SK-N-SH (cell line): ENCODE results near the gene PCNX3. TPM values are rescaled to one million over a fixed set of nuclear protein-coding genes. Genes with fewer than 3 reads are reported as not detected.

Experiments
- CTCF ChIA-PET: fragments of 300-600, 350-600 bp; formaldehyde crosslinking; extraction: SDS; loops from one replicate; lab custom pipeline; 2021; lab: Yijun Ruan, JAX
- POLR2A ChIA-PET: fragments of 350-600 bp; sonication (Branson Sonifier 250); formaldehyde crosslinking; extraction: SDS; loops from one replicate; lab custom pipeline; 2020; ENCODE audit warnings: antibody characterized with exemption, inconsistent platforms; lab: Yijun Ruan, JAX
- DNase-seq: peaks from one replicate; pipeline ENCODE4 v3.0.0; 2012
- H2AFZ ChIP-seq: fragments of 200-600 bp; sonication (generic); 2 replicates; pipeline ENCODE4 v1.8.1; 2016; ENCODE audit warnings: antibody characterized with exemption, mild to moderate bottlenecking, low read depth
- H3F3A ChIP-seq: fragments of 200-600 bp; sonication (generic); replicated peaks from 2 replicates; pipeline ENCODE3; 2016; ENCODE audit warnings: antibody characterized with exemption, mild to moderate bottlenecking; ENCODE audit not compliant: insufficient read depth
- H3K27ac ChIP-seq, 2 experiments: fragments of 200-500 bp in 1 of 2; fragments of 200-600 bp in 1 of 2; sonication (Bioruptor generic) in 1 of 2; sonication (generic), shearing (Covaris generic) in 1 of 2; 2 replicates each; pipeline versions ENCODE4 v1.5.1 to v1.6.1; 2014 to 2016; ENCODE audit warnings: low read depth in 2 of 2, inconsistent platforms in 1 of 2, low read length in 1 of 2, mild to moderate bottlenecking in 1 of 2, mixed read lengths in 1 of 2
- H3K27me3 ChIP-seq: fragments of 200-600 bp; sonication (generic), shearing (Covaris generic); 2 replicates; pipeline ENCODE4 v1.6.1; 2016; ENCODE audit warnings: mixed run types; ENCODE audit not compliant: insufficient read depth
- H3K36me3 ChIP-seq, 2 experiments: fragments of 200-500 bp in 1 of 2; fragments of 200-600 bp in 1 of 2; sonication (Bioruptor generic) in 1 of 2; sonication (generic) in 1 of 2; replicated peaks in 1 of 2; 2 replicates each; pipeline versions ENCODE3 to v1.5.1; 2014 to 2016; ENCODE audit warnings: low read length in 1 of 2, mild to moderate bottlenecking in 1 of 2; ENCODE audit not compliant: insufficient read depth in 2 of 2, control insufficient read depth in 1 of 2
- H3K4me1 ChIP-seq, 2 experiments: fragments of 200-500 bp in 1 of 2; fragments of 200-600 bp in 1 of 2; sonication (Bioruptor generic) in 1 of 2; sonication (generic), shearing (Covaris generic) in 1 of 2; 2 replicates each; pipeline versions ENCODE4 v1.5.1 to v1.6.1; 2014 to 2016; ENCODE audit warnings: low read depth in 1 of 2, low read length in 1 of 2, mixed run types in 1 of 2; ENCODE audit not compliant: insufficient read depth in 2 of 2, control insufficient read depth in 1 of 2
- H3K4me2 ChIP-seq: fragments of 200-600 bp; sonication (generic), shearing (Covaris generic); 2 replicates; pipeline ENCODE4 v1.6.1; 2017; ENCODE audit warnings: mixed run types
- H3K4me3 ChIP-seq, 2 experiments: fragments of 200-500 bp in 1 of 2; fragments of 200-600 bp in 1 of 2; sonication (Bioruptor generic) in 1 of 2; sonication (generic), shearing (Covaris generic) in 1 of 2; 2 replicates each; pipeline versions ENCODE4 v1.5.1 to v1.8.1; 2014 to 2016; ENCODE audit warnings: low read depth in 2 of 2, inconsistent platforms in 1 of 2, low read length in 1 of 2, mild to moderate bottlenecking in 1 of 2, mixed read lengths in 1 of 2, moderate library complexity in 1 of 2
- H3K79me2 ChIP-seq: fragments of 200-600 bp; sonication (generic); 2 replicates; pipeline ENCODE4 v1.8.1; 2017; ENCODE audit warnings: mild to moderate bottlenecking; ENCODE audit not compliant: insufficient read depth
- H3K9ac ChIP-seq: fragments of 200-600 bp; sonication (generic); 2 replicates; pipeline ENCODE4 v1.6.1; 2017; ENCODE audit warnings: mixed run types
- H3K9me2 ChIP-seq: fragments of 200-600 bp; sonication (generic); 2 replicates; pipeline ENCODE4 v1.6.1; 2017; ENCODE audit warnings: mixed run types
- H3K9me3 ChIP-seq: fragments of 200-600 bp; sonication (generic); 2 replicates; pipeline ENCODE4 v1.6.1; 2017; ENCODE audit warnings: mixed run types, mild to moderate bottlenecking, moderate library complexity
- H4K20me1 ChIP-seq: fragments of 200-600 bp; sonication (generic); 2 replicates; pipeline ENCODE4 v1.6.1; 2017; ENCODE audit warnings: mild to moderate bottlenecking, mixed run types; ENCODE audit not compliant: insufficient read depth
- CHD2 ChIP-seq: fragments of 150-350 bp; IDR thresholded peaks from 2 replicates; pipeline ENCODE4 v1.6.1; 2018; ENCODE audit warnings: low read length; ENCODE audit not compliant: partially characterized antibody
- FOSL2 ChIP-seq: IDR thresholded peaks from 2 replicates; pipeline ENCODE4 v1.4.0; 2012; ENCODE audit warnings: low read depth, mild to moderate bottlenecking, moderate library complexity, borderline replicate concordance
- FOXM1 ChIP-seq: IDR thresholded peaks from 2 replicates; pipeline ENCODE4 v1.4.0; 2012; ENCODE audit warnings: low read depth, mild to moderate bottlenecking
- GABPA ChIP-seq: IDR thresholded peaks from 2 replicates; pipeline ENCODE4 v1.4.0; 2012; ENCODE audit warnings: low read depth, mild to moderate bottlenecking
- JUND ChIP-seq: IDR thresholded peaks from 2 replicates; pipeline ENCODE4 v1.4.0; 2012
- NRF1 ChIP-seq: IDR thresholded peaks from 2 replicates; pipeline ENCODE4 v1.6.1; 2012; ENCODE audit warnings: low read depth, mild to moderate bottlenecking, low read length
- PBX3 ChIP-seq: IDR thresholded peaks from 2 replicates; pipeline ENCODE4; 2012
- RCOR1 ChIP-seq: fragments of 150-350 bp; IDR thresholded peaks from 2 replicates; pipeline ENCODE4 v1.6.1; 2017; ENCODE audit warnings: antibody characterized with exemption, low read length
- RXRA ChIP-seq: IDR thresholded peaks from 2 replicates; pipeline ENCODE4 v1.4.0; 2012; ENCODE audit warnings: low read depth, mild to moderate bottlenecking, borderline replicate concordance
- TEAD4 ChIP-seq: IDR thresholded peaks from 2 replicates; pipeline ENCODE4 v1.4.0; 2012; ENCODE audit warnings: mild to moderate bottlenecking, borderline replicate concordance; ENCODE audit not compliant: insufficient read depth
- WGBS: methylation state at CpG from one replicate; pipeline ENCODE4 v1.1.6; 2017; ENCODE audit warnings: low lambda C conversion rate; 5-methylcytosine and 5-hydroxymethylcytosine counted together
- polyA plus RNA-seq, 3 experiments: library from polyadenylated mRNA; depleted of rRNA; stranded (reverse); fragments of >200 nt; gene quantifications; 2 replicates each; pipeline ENCODE4 v1.2.3, GENCODE V29; 2012
- TF ChIP-seq, protein P1 (sequence below): IDR thresholded peaks from 2 replicates; pipeline ENCODE4 v1.6.1; 2012; ENCODE audit warnings: mild to moderate bottlenecking, low read depth, low read length, moderate library complexity
- TF ChIP-seq, protein P2 (sequence below): IDR thresholded peaks from 2 replicates; pipeline ENCODE4 v1.4.0; 2012; ENCODE audit warnings: low read depth, borderline replicate concordance

The PCNX3 gene
- polyA plus RNA-seq, 1 of the 3 experiments (the other 2 are of a cell fraction): 33.7 TPM

DNA sequence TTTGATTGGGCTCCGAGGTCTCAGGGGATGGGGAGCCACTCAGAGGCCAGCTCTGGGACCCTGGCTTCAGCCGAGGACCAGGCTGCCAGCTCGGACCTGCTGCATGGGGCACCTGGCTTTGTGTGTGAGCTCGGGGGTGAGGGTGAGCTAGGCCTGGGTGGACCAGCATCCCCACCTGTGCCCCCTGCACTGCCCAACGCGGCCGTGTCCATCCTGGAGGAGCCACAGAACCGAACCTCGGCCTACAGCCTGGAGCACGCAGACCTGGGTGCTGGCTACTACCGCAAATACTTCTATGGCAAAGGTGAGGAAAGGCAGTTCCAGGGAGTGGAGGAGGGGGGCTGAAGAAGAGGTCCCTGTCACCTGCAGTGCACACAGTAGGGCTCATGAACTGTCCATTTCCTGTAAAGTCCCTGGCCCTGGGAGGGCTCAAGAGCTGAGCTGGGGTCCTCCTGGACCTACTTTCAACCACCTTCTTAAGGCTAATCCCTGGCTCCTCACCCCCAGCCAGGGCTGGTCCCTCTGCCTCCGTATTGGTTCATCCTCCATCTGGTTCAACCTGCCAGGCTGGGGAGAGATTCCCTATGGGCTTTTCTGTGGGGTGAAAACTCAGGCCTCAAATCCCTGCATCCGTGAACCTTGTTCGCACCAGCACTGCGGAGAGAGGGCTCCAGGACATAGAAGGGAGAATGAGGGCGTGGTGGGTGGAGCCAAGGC lies 25.9 kb downstream of the PCNX3 start (continued):
- TF ChIP-seq, protein P1, sequence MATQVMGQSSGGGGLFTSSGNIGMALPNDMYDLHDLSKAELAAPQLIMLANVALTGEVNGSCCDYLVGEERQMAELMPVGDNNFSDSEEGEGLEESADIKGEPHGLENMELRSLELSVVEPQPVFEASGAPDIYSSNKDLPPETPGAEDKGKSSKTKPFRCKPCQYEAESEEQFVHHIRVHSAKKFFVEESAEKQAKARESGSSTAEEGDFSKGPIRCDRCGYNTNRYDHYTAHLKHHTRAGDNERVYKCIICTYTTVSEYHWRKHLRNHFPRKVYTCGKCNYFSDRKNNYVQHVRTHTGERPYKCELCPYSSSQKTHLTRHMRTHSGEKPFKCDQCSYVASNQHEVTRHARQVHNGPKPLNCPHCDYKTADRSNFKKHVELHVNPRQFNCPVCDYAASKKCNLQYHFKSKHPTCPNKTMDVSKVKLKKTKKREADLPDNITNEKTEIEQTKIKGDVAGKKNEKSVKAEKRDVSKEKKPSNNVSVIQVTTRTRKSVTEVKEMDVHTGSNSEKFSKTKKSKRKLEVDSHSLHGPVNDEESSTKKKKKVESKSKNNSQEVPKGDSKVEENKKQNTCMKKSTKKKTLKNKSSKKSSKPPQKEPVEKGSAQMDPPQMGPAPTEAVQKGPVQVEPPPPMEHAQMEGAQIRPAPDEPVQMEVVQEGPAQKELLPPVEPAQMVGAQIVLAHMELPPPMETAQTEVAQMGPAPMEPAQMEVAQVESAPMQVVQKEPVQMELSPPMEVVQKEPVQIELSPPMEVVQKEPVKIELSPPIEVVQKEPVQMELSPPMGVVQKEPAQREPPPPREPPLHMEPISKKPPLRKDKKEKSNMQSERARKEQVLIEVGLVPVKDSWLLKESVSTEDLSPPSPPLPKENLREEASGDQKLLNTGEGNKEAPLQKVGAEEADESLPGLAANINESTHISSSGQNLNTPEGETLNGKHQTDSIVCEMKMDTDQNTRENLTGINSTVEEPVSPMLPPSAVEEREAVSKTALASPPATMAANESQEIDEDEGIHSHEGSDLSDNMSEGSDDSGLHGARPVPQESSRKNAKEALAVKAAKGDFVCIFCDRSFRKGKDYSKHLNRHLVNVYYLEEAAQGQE: no peak

GRCh38 chr11:65642014-65642671 lies 26.6 kb downstream of the PCNX3 start:
- POLR2A ChIA-PET: interaction anchor here (0.8 kb wide), 1 partner anchor 10 kb away, joined by 3 read pairs; no protein-coding TSS in a partner anchor
- CTCF ChIA-PET: interaction anchor here (2.1 kb wide), 1 partner anchor 16 kb away, joined by 16 read pairs; no protein-coding TSS in a partner anchor

More at GRCh38 chr11:65642014-65642671, 26.6 kb downstream of the PCNX3 start:
- 93% methylated on average over 26 of the region's 49 CpGs for WGBS
- no peak overlapping the region for H3K27ac ChIP-seq
- peaks cover 16% of the 10 kb centered on the region for H3K79me2 ChIP-seq
- no peak overlapping the region for H3K4me2 ChIP-seq
- no peak for DNase-seq
- H4K20me1 ChIP-seq: peaks cover 6% of the 10 kb centered on the region
- no peak overlapping the region for H2AFZ ChIP-seq
- TF ChIP-seq RCOR1 (no peak), CHD2 (no peak), PBX3 (no peak), GABPA (no peak), FOXM1 (no peak), TEAD4 (no peak), JUND (no peak), RXRA (no peak), NRF1 (no peak), FOSL2 (no peak)
- TF ChIP-seq, protein P2, sequence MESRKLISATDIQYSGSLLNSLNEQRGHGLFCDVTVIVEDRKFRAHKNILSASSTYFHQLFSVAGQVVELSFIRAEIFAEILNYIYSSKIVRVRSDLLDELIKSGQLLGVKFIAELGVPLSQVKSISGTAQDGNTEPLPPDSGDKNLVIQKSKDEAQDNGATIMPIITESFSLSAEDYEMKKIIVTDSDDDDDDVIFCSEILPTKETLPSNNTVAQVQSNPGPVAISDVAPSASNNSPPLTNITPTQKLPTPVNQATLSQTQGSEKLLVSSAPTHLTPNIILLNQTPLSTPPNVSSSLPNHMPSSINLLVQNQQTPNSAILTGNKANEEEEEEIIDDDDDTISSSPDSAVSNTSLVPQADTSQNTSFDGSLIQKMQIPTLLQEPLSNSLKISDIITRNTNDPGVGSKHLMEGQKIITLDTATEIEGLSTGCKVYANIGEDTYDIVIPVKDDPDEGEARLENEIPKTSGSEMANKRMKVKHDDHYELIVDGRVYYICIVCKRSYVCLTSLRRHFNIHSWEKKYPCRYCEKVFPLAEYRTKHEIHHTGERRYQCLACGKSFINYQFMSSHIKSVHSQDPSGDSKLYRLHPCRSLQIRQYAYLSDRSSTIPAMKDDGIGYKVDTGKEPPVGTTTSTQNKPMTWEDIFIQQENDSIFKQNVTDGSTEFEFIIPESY: no peak
- TF ChIP-seq, all 33 proteins: peak for 0
- H3K9ac ChIP-seq: no peak overlapping the region
- no peaks in the 10 kb centered on the region for H3K9me2 ChIP-seq
- peaks cover 17% of the 10 kb centered on the region for H3F3A ChIP-seq
- H3K36me3 ChIP-seq: peaks cover 0 to 7% of the 10 kb centered on the region in 2 experiments
- H3K27me3 ChIP-seq: no peaks in the 10 kb centered on the region
- H3K4me3 ChIP-seq: no peak overlapping the region
- H3K9me3 ChIP-seq: no peaks in the 10 kb centered on the region
- peaks cover 5 to 22% of the 10 kb centered on the region in 2 experiments; a peak in 3 of 4 replicates for H3K4me1 ChIP-seq
